ENCODE results near the gene JAG2.

Gene JAG2

DNA sequence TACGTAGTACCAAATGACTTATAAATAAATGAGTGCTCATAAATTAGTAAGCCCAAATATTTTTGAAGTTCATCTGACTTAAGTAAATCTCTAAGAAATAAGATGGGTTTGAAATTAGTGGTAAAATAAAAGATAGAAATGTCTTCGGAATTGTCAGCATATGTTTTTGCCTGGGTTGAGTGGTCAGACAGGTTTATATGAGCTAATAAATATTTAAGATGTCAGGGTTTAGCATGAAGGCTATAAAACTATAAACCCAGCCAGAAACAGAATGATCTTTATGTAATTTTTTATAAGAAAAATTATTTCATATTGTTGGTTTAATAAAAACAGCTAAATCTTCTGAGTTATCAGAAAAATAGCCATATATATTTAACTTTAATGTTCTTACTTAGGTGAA is 37.3 kb downstream of the JAG2 start:
- TF ChIP-seq GATA2 (IDR thresholded peaks at IDR 0.05; ENCODE audit: low read depth, low read length), result no peak
- no peak for TF ChIP-seq GATA3 (IDR thresholded peaks at IDR 0.05; ENCODE audit: low read depth, low read length)

DNA sequence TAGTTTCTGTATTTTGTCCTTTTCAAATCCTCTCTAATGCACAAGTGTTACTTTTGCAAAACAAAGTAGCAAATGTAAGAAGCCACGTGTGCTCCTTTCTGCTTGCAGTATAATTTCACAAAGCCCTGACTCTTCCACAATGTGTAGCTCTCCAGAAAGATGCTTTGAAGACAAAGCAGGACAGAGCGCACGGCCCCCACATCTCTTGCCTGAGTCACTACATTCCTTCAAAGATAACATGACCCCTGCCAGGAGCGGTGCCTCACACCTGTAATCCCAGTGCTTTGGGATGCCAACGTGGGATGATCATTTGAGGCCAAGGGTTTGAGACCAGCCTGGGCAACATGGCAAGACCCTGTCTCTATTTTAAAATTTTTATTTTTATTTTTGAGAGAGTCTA is 40.5 kb downstream of the JAG2 start:
- TF ChIP-seq GATA3 (IDR thresholded peaks at IDR 0.05; ENCODE audit: low read depth, low read length), result no peak
- TF ChIP-seq GATA2 (IDR thresholded peaks at IDR 0.05; ENCODE audit: low read depth, low read length), result no peak

DNA sequence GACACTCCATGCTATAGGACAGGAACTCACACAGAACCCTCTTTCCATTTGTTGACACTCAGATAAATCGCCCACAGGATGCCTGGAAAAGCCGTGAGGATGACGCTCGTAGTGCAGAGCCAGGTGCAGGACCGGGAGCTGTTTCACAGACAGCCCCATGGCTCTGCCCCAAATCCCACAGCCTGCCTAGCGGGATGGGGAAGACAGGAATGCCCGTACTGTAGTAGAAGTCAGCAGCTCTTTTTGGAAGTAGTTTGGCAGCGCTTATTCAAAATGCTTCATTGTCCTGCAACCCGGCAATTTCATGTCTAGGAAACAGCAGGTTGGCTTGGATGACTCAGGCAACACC is 41.6 kb downstream of the JAG2 start:
- TF ChIP-seq GATA2 (IDR thresholded peaks at IDR 0.05; ENCODE audit: low read depth, low read length) (no peak), GATA3 (IDR thresholded peaks at IDR 0.05; ENCODE audit: low read depth, low read length) (no peak)

DNA sequence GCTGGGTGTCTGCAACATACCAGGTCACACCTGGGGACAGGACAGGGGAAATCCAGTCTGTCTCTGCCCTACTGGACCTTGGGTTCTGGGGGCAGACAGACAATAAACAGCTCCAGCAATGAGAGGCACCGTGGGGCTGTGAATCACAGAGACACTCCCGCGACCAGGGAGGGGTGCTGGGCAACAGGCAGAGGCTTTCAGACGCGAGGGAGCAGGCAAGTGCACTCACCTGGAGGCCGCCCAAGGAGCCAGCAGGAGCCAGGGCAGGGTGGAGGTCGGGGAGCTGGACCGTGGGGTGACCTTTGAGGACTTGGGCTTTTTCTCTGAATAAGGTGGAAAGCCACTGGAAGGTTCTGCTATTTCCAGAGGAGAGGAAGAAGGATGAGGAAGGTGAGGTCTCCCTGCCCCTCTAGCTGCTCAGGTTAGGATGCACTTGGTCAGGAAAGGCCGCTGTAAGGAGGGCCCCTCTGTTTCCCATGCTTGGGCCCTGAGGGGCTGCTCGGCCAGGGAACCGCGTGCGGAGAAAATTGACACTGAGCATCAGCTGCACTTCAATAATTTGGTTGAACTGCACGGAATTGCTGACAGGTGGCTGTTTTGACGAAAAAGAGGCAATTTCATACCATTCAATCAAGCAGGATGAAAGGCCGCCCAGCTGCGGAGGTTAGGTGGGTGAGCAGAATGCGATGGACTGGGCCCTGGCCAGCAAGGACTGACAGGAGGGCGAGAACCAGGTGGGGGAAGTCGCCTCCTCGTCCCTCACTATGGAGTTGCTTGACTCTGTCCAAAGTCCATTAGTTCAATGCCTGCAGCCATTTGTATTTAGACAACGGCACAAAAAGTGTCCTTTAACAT is 42.2 kb downstream of the JAG2 start:
- TF ChIP-seq GATA3 (IDR thresholded peaks at IDR 0.05; ENCODE audit: low read depth, low read length) (no peak), GATA2 (IDR thresholded peaks at IDR 0.05; ENCODE audit: low read depth, low read length) (no peak)

DNA sequence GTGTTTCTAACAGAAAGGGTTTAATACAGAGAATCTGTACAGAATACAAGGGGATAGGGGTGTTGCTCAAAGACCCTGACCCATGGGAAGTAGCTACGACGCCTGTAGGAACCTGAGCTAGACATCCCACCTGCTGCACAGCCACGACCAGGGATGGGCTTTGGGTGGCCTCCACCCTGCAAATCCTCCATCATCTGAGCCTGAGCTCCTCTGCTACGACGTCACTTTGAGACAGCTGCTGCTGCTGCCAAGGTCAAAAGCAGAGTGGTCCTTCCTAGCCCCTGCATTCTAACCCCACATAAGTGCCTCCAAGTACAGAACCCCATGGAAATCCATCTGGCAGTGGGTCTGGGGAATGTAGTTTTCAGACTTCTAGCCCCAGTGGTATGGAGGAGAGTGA is 43.8 kb downstream of the JAG2 start:
- TF ChIP-seq GATA3 (IDR thresholded peaks at IDR 0.05; ENCODE audit: low read depth, low read length) (no peak), GATA2 (IDR thresholded peaks at IDR 0.05; ENCODE audit: low read depth, low read length) (no peak)

DNA sequence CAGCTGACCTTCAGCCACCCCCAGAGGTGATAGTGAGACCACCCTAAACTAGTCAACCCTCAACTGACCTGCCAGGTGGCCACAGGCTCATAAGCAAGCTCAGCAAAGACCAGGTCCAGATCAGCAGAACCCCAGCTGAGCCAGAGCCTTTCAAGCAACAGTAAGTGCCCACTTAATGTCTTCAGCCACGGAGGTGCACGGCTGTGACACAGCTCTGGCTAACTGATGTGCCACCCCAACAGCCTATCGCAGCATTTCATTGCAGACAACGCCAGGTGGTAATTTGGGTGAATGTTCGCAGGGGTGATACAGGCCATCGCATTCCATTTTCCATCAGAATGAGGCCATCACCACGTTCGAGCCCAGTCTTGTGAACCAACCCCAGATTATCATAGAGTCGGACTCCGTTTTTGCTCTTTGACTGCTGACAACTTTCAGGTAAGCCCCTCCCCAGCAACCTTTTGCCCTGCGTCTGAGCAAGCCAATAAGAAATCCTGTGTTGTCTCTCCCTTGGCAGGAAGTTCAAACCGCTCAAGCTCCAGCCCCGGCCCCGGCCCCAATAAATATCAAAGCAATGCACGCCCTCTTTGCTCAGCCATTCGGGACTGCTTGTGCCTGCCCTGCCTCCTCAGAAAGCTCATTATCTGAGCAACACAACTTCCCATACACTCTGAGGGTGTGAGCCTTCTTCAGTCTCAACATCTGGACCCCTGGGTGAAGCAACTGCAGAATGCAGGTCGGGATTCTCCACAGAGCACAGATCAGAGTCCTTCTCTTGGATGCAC is 44.4 kb downstream of the JAG2 start:
- TF ChIP-seq GATA2 (IDR thresholded peaks at IDR 0.05; ENCODE audit: low read depth, low read length), result no peak
- TF ChIP-seq GATA3 (IDR thresholded peaks at IDR 0.05; ENCODE audit: low read depth, low read length), result no peak

DNA sequence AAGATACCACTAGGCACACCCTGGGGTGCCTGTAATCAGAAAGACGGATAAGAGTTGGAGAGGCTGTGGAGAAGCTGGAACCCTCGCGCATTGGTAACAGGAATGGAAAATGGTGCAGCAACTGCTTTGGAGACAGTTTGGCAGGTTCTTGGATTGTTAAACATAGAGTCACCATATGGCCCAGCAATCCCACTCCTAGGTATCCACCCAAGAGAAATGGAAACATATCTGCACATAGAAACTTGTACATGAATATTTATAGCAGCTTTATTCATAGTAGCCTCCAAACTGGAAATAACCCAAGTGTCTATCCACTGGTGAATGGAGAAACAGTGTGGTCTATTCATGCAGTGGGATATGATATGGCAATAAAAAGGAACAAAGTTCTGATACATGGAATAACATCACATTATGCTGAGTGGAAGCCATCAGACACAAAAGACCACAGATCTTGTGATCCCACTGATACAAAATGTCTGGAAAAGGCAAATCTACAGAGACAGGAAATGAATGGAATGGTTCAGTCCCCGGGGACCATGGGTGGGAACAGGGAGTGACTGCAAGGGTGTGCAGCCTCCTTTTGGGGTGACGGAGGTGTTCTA is 45.4 kb downstream of the JAG2 start:
- no peak for TF ChIP-seq GATA3 (IDR thresholded peaks at IDR 0.05; ENCODE audit: low read depth, low read length)
- no peak for TF ChIP-seq GATA2 (IDR thresholded peaks at IDR 0.05; ENCODE audit: low read depth, low read length)

DNA sequence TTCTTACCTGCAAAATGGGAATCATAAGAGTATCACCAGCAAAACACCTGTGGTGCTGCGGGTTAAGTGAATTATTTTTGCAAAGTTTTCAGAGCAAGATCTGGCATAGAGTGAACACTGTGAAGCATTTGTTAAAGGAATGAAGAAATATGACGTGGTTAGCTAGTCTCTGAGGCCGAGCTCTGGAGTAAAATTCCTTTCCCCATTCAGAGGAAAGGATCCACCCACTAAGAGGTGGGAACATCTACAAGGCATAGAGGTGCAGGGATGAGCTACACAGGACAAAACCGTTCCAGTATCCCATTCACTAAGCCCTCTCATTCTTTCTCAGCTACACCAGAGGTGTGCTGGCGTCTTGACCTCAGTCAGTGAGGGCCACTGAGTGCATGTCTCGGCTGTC is 48.5 kb downstream of the JAG2 start:
- TF ChIP-seq GATA3 (IDR thresholded peaks at IDR 0.05; ENCODE audit: low read depth, low read length), result no peak
- no peak for TF ChIP-seq GATA2 (IDR thresholded peaks at IDR 0.05; ENCODE audit: low read depth, low read length)

DNA sequence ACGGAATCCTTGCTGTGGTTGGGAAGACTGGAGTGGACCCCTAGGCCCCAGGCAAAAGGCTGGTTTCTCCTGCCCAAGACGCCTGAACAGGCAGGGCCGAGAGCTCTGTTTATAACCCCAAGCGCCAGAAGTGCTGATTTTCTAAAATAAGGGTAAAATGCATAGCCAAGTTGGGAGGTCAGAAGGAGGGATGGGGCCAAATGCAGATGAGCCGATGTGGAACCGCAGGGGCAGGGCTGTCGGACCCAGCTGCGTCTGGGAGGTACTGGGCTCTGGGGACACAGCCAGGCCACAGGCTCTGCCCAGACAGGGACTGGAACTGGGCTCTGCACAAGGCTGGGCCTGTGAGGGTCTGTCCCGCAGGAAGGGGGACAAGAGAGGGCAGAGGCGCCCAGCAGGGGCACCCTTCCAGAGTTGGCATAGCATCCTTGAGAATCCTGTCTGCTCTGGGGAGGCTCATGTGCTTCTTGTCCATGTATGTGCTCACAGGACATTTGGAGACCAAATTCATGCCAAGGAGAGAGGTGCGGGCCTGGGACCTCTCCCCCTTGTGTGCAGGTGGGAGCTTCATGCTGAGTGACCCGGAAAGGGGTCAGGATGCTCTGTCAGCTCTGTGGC is 49.1 kb downstream of the JAG2 start:
- TF ChIP-seq GATA3 (IDR thresholded peaks at IDR 0.05; ENCODE audit: low read depth, low read length), result no peak
- TF ChIP-seq GATA2 (IDR thresholded peaks at IDR 0.05; ENCODE audit: low read depth, low read length), result no peak

DNA sequence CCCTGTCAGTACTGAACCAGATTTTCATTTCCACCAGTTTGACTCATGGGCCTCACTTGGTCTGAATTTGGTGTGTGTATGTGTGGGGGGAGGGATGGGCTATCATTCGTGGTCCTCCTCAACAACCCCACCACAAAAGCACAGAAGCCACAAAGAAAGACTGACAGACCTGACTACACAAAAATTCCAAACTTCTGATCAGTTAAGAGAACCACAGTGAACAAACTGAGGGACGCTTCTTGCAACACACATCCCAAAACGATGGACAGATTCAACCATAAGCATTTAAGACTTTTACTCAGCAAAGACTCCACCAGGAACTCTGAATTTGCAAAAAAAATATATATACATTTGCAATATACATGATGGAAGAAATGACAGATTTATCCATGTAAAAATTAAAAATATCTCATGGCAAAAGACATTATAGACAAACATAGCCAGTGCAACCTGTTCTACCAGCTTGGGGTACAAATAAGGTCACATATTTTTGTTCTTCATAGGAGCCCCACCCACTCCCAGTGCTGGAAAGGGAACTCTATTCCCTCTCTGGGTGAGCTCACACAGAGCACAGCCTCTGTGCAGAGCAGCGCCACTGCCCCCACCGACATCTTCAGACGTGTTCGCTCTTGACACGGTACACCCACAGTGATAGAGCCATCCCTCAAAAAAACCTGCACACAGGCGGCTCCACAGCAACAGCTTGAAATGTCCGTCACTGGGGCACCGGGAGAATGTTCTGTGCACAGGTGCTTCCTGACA is 49.7 kb downstream of the JAG2 start:
- TF ChIP-seq GATA3 (IDR thresholded peaks at IDR 0.05; ENCODE audit: low read depth, low read length) (no peak), GATA2 (IDR thresholded peaks at IDR 0.05; ENCODE audit: low read depth, low read length) (no peak)

DNA sequence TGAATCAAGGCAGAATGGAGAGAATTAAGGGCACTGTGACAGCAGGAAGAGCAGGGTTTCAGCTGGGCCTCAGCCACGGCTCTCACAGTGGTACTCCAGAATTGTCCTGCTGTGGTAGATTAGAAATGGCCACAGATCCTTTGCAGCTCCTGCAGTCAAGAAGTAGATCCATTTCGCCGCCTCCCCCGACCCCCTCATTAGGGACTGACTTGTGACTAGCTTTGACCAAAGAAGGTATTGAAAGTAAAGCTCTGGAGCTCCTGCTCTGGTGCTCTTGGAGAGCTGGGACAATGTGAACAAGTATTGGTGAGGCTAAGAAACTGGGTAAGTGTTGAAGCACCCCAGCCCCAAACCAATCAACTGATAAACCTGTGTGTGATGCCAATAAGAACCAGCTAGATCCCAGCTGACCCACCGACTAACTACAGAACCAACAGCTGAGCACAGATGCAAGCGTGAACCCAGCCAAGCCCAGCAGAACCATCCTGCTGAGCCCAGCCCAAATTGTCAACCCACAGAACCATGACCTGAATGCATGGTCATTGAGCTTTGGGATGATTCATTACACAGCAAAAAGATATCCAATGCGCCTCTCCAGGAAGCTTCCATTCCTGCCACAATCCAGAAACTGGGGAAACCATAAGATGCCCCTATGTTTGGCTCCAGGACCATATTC is 50.7 kb downstream of the JAG2 start:
- TF ChIP-seq GATA3 (IDR thresholded peaks at IDR 0.05; ENCODE audit: low read depth, low read length), result no peak

DNA sequence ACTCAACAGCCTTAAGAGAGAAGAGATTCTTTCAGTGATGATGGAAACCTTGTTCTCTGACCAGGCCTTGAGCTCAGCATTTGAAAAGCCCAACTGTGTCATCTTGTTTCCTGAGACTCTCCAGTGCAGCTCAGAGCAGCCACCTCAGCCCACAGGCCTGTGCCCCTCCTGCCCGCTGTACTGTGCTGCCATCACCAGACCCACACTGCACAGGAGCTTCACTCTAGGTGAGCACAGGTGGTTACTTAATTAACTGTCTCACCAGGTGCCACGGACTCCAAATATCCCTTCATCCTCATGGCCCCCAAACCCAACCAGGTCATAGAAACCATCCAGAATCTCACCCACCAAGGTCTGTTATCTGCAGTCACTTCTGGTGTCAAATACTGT is 51.3 kb downstream of the JAG2 start:
- TF ChIP-seq GATA3 (IDR thresholded peaks at IDR 0.05; ENCODE audit: low read depth, low read length) (no peak), GATA2 (IDR thresholded peaks at IDR 0.05; ENCODE audit: low read depth, low read length) (no peak)
